K562 (cell line): ENCODE data around the gene SRM. TPM values are rescaled to one million over a fixed set of nuclear protein-coding genes. Genes with fewer than 3 reads are reported as not detected.

Experiments
- ARID2 ChIP-seq: fragments of 450-650 bp; IDR thresholded peaks from 2 replicates; pipeline ENCODE4 v1.6.1; 2017; ENCODE audit warnings: antibody characterized with exemption, mild to moderate bottlenecking
- BRCA1 ChIP-seq, 2 experiments: fragments of 450-650 bp in 1 of 2; sonication (generic) in 1 of 2; formaldehyde crosslinking in 1 of 2; IDR thresholded peaks; 2 replicates each; pipeline versions ENCODE4 v1.5.0 to v1.6.1; 2017 to 2020; ENCODE audit warnings: mild to moderate bottlenecking in 1 of 2, missing genetic modification reagents in 1 of 2
- DMBX1 ChIP-seq: fragments of 250-450 bp; sonication (Bioruptor Pico); IDR thresholded peaks from 2 replicates; pipeline ENCODE4 v1.8.0; 2022; ENCODE audit warnings: inconsistent platforms, mild to moderate bottlenecking, moderate library complexity, borderline replicate concordance
- ELF2 ChIP-seq: fragments of 250-450 bp; sonication (Bioruptor Pico); IDR thresholded peaks from 2 replicates; pipeline ENCODE4 v1.5.0; 2021; ENCODE audit warnings: mild to moderate bottlenecking
- HDAC1 ChIP-seq, 2 experiments: fragments of 450-650 bp; IDR thresholded peaks; 2 replicates each; pipeline ENCODE4 v1.6.1; 2016 to 2017; ENCODE audit warnings: inconsistent platforms in 1 of 2, mild to moderate bottlenecking in 1 of 2, moderate library complexity in 1 of 2
- JUNB ChIP-seq: fragments of 450-650 bp; formaldehyde crosslinking; conservative IDR thresholded peaks from 2 replicates; pipeline ENCODE4 v1.4.0; 2020; ENCODE audit warnings: mild to moderate bottlenecking
- PPARD ChIP-seq: fragments of 250-450 bp; sonication (Bioruptor Pico); IDR thresholded peaks from 2 replicates; pipeline ENCODE4 v1.8.0; 2022; ENCODE audit warnings: inconsistent platforms, mild to moderate bottlenecking, moderate library complexity
- SAFB ChIP-seq: fragments of 200-400 bp; formaldehyde crosslinking; IDR thresholded peaks from 2 replicates; pipeline ENCODE4 v1.6.1; 2017; ENCODE audit warnings: low read depth, low read length, borderline replicate concordance
- SAFB2 ChIP-seq: fragments of 200-400 bp; formaldehyde crosslinking; IDR thresholded peaks from 2 replicates; pipeline ENCODE4 v1.6.1; 2018; ENCODE audit warnings: borderline replicate concordance, low read length, low read depth, moderate library complexity; ENCODE audit not compliant: severe bottlenecking
- SP1 ChIP-seq: sonication (generic); formaldehyde crosslinking; IDR thresholded peaks from 2 replicates; pipeline ENCODE4 v1.8.1; 2022; ENCODE audit warnings: mild to moderate bottlenecking, missing genetic modification reagents
- ZKSCAN3 ChIP-seq: fragments of 250-450 bp; sonication (Bioruptor Pico); IDR thresholded peaks from 2 replicates; pipeline ENCODE4 v1.4.0; 2020
- ZNF143 ChIP-seq: sonication (generic); formaldehyde crosslinking; IDR thresholded peaks from 2 replicates; pipeline ENCODE4 v1.9.0; 2022; ENCODE audit warnings: mild to moderate bottlenecking, missing genetic modification reagents
- ZNF175 ChIP-seq: fragments of 200-800 bp; sonication (Bioruptor generic); IDR thresholded peaks from 2 replicates; pipeline ENCODE4 v1.6.1; 2016; ENCODE audit warnings: low read depth, mild to moderate bottlenecking, missing genetic modification characterization, missing compliant biosample characterization
- polyA plus RNA-seq, 8 experiments: library from polyadenylated mRNA; depleted of rRNA in 4 of 8; stranded (reverse) in 5 of 8; unstranded in 3 of 8; fragments of >200 nt; fragmentation: Nextera tagmentation in 2 of 8; fragmentation: Illumina TruSeq in 1 of 8; extraction: Ambion mirVana in 2 of 8; extraction: Trizol in 1 of 8; gene quantifications; 2 replicates each; pipeline versions ENCODE4 v1.2.1 to v1.2.3, GENCODE V29; 2011 to 2014; ENCODE audit warnings: inconsistent platforms in 1 of 8, missing spikeins in 1 of 8
- total RNA-seq, 7 experiments: library from RNA; depleted of rRNA in 6 of 7; stranded (reverse); fragments of >200 nt in 6 of 7; fragmentation: Illumina TruSeq in 2 of 7; extraction: Trizol in 2 of 7; gene quantifications; 2 replicates each; pipeline versions ENCODE4 v1.2.1 to v1.2.3, GENCODE V29; 2011 to 2021; ENCODE audit warnings: low replicate concordance in 1 of 7
- TF ChIP-seq, protein P1 (sequence below): sonication (generic); formaldehyde crosslinking; IDR thresholded peaks from 2 replicates; pipeline ENCODE4 v1.8.1; 2023; ENCODE audit warnings: mild to moderate bottlenecking, missing genetic modification reagents
- TF ChIP-seq, protein P2 (sequence below), 2 experiments: IDR thresholded peaks; 2 replicates each; pipeline ENCODE4 v1.6.1; 2011; ENCODE audit warnings: borderline replicate concordance in 1 of 2, control low read depth in 1 of 2, low read depth in 1 of 2, low read length in 1 of 2, mild to moderate bottlenecking in 1 of 2, mixed read lengths in 1 of 2, moderate library complexity in 1 of 2; ENCODE audit not compliant: insufficient read depth in 1 of 2, insufficient read length in 1 of 2, poor library complexity in 1 of 2, severe bottlenecking in 1 of 2; ENCODE audit errors: extremely low read depth in 1 of 2
- TF ChIP-seq, protein P3 (sequence below), 3 experiments: fragments of 200-800 bp in 1 of 3; sonication (Bioruptor generic) in 1 of 3; sonication (generic) in 1 of 3; formaldehyde crosslinking in 1 of 3; IDR thresholded peaks; 2 replicates each; pipeline versions ENCODE4 v1.6.1 to v1.8.0; 2016 to 2022; ENCODE audit warnings: mild to moderate bottlenecking in 2 of 3, missing compliant biosample characterization in 2 of 3, missing genetic modification characterization in 2 of 3, missing genetic modification reagents in 1 of 3
- TF ChIP-seq, protein P4 (sequence below), 2 experiments: fragments of 200-800 bp in 1 of 2; sonication (Bioruptor generic) in 1 of 2; sonication (generic) in 1 of 2; formaldehyde crosslinking in 1 of 2; IDR thresholded peaks in 1 of 2; conservative IDR thresholded peaks in 1 of 2; 2 replicates each; pipeline versions ENCODE4 v1.5.0 to v1.6.1; 2016 to 2020; ENCODE audit warnings: missing compliant biosample characterization in 1 of 2, missing genetic modification characterization in 1 of 2, missing genetic modification reagents in 1 of 2
- TF ChIP-seq, protein P5 (sequence below): fragments of 450-650 bp; formaldehyde crosslinking; IDR thresholded peaks from 2 replicates; pipeline ENCODE4 v1.4.0; 2020; ENCODE audit warnings: mild to moderate bottlenecking, moderate library complexity

SRM gene
- total and polyA plus RNA-seq, 9 of the 15 experiments (the other 6 are each of a cell fraction or from before 2014, with no cell fraction given), result 23.9 to 373 (median 82.5) TPM

DNA sequence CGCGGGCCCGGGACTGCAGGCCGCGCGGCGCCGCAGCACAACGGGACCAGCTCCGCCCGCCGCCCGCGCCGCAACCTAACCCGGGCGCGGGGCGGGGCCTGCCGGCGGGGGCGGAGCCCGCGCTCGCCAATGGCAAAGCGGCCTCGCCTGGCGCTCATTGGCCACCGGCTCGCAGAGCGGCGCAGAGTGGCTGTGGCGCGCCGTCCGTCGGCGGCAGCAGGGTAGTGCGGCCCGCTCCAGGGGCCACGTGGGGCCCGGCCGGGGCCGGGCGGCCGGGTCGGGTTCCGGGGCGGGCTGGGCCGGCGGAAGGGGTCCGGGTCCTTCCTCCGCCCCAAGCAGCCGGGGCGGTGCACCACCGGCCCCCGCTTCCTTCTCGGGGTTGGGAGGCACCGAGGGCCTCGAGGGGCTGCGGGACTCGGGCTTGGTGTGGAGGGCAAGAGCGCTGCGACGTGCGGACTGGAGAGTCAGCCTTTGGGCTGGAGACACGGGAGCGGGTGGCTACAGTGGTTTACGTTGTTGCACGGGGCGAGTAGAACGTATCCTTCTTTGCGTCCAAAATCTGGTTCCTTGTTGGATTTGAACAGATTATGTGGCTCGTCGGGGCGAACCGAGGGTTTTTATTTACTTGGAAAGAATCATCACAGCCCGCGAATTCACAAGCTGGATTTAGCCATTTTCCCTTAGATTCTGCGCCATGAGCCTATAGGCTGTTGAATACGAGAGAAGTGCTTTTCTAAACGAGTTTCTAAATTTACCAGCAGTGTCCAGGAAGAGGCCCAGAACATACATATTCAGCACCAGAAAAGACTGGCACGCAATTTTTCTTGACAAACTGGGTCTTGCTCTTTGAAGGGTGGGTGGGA is at the start of gene SRM (continued):
- TF ChIP-seq, protein P1, sequence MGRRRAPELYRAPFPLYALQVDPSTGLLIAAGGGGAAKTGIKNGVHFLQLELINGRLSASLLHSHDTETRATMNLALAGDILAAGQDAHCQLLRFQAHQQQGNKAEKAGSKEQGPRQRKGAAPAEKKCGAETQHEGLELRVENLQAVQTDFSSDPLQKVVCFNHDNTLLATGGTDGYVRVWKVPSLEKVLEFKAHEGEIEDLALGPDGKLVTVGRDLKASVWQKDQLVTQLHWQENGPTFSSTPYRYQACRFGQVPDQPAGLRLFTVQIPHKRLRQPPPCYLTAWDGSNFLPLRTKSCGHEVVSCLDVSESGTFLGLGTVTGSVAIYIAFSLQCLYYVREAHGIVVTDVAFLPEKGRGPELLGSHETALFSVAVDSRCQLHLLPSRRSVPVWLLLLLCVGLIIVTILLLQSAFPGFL, result no peak
- TF ChIP-seq ZNF175 (CRISPR knock-in tag) (no peak), SP1 (CRISPR knock-in tag) (0 out of 2 replicates have a peak, but pooled peaks have one; percentile 29), ELF2 (CRISPR knock-in tag) (no peak), SAFB (no peak), BRCA1 (IDR thresholded peaks at IDR 0.05) (no peak), BRCA1 (CRISPR knock-in tag; IDR thresholded peaks at IDR 0.05) (no peak), JUNB (CRISPR knock-in tag) (no peak), HDAC1 (IDR thresholded peaks at IDR 0.05) (peak; percentile 64 to 96; a peak in 3 of 4 replicates), ZKSCAN3 (CRISPR knock-in tag) (no peak), DMBX1 (no peak), SAFB2 (no peak), PPARD (CRISPR knock-in tag) (no peak), ARID2 (no peak), ZNF143 (CRISPR knock-in tag) (no peak)
- TF ChIP-seq, protein P2, sequence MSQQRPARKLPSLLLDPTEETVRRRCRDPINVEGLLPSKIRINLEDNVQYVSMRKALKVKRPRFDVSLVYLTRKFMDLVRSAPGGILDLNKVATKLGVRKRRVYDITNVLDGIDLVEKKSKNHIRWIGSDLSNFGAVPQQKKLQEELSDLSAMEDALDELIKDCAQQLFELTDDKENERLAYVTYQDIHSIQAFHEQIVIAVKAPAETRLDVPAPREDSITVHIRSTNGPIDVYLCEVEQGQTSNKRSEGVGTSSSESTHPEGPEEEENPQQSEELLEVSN (IDR thresholded peaks at IDR 0.05; ENCODE audit: borderline replicate concordance in 1 of 2, extremely low read depth in 1 of 2, insufficient read depth in 1 of 2, insufficient read length in 1 of 2, low read depth in 1 of 2, low read length in 1 of 2, poor library complexity in 1 of 2, severe bottlenecking in 1 of 2), result peak; percentile 79 to 90
- TF ChIP-seq, protein P3, sequence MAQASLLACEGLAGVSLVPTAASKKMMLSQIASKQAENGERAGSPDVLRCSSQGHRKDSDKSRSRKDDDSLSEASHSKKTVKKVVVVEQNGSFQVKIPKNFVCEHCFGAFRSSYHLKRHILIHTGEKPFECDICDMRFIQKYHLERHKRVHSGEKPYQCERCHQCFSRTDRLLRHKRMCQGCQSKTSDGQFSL (CRISPR knock-in tag; IDR thresholded peaks at IDR 0.05), result 0 out of 2 replicates have a peak, but pooled peaks have one; percentile 20
- TF ChIP-seq, protein P3 (tag; IDR thresholded peaks at IDR 0.05), result no peak
- TF ChIP-seq, protein P4, sequence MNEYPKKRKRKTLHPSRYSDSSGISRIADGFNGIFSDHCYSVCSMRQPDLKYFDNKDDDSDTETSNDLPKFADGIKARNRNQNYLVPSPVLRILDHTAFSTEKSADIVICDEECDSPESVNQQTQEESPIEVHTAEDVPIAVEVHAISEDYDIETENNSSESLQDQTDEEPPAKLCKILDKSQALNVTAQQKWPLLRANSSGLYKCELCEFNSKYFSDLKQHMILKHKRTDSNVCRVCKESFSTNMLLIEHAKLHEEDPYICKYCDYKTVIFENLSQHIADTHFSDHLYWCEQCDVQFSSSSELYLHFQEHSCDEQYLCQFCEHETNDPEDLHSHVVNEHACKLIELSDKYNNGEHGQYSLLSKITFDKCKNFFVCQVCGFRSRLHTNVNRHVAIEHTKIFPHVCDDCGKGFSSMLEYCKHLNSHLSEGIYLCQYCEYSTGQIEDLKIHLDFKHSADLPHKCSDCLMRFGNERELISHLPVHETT (CRISPR knock-in tag; conservative IDR thresholded peaks at IDR 0.05 in 1 of 2, IDR thresholded peaks at IDR 0.05 in 1 of 2), result peak in 1 of 2 experiments; percentile 89; a peak in 2 of 4 replicates
- TF ChIP-seq, protein P5, sequence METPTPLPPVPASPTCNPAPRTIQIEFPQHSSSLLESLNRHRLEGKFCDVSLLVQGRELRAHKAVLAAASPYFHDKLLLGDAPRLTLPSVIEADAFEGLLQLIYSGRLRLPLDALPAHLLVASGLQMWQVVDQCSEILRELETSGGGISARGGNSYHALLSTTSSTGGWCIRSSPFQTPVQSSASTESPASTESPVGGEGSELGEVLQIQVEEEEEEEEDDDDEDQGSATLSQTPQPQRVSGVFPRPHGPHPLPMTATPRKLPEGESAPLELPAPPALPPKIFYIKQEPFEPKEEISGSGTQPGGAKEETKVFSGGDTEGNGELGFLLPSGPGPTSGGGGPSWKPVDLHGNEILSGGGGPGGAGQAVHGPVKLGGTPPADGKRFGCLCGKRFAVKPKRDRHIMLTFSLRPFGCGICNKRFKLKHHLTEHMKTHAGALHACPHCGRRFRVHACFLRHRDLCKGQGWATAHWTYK (CRISPR knock-in tag), result peak; percentile 52; the same call in 1 of the 2 replicates
